Gastrocnemius medialis (tissue), 4 donors: Measurements from ENCODE around the gene OPA1.

ENCODE experiments used
- CTCF ChIP-seq, 5 experiments: fragments of 450-650 bp in 3 of 5; fragments of 200-600 bp in 2 of 5; sonication (generic) in 2 of 5; IDR thresholded peaks in 4 of 5; conservative IDR thresholded peaks in 1 of 5; 1 replicate in 4 of 5; 2 replicates in 1 of 5; pipeline ENCODE4 v1.5.1; 2016 to 2019; ENCODE audit warnings: antibody characterized with exemption in 5 of 5, mild to moderate bottlenecking in 3 of 5, moderate library complexity in 3 of 5
- POLR2A ChIP-seq, 2 donors: fragments of 450-650 bp; IDR thresholded peaks; one replicate each; pipeline ENCODE4 v1.6.1; 2017; ENCODE audit warnings: antibody characterized with exemption in 2 of 2, mild to moderate bottlenecking in 2 of 2, moderate library complexity in 2 of 2

- TF ChIP-seq CTCF (IDR thresholded peaks at IDR 0.05 in 4 of 5, conservative IDR thresholded peaks at IDR 0.05 in 1 of 5) (no peak), POLR2A (IDR thresholded peaks at IDR 0.05) (no peak)
These were observed 138.6 kb downstream of the OPA1 start for GRCh38 chr3:193731656-193732055.
